ENCODE measurements around the gene SDF4. TPM values are rescaled to one million over a fixed set of nuclear protein-coding genes. Genes with fewer than 3 reads are reported as not detected.
A peak's percentile ranks its signal among the peaks of the same experiment; 100 is the strongest.

Gene SDF4
- total and polyA plus RNA-seq, 2 experiments from 2014 or later, result 214 to 261 TPM

DNA sequence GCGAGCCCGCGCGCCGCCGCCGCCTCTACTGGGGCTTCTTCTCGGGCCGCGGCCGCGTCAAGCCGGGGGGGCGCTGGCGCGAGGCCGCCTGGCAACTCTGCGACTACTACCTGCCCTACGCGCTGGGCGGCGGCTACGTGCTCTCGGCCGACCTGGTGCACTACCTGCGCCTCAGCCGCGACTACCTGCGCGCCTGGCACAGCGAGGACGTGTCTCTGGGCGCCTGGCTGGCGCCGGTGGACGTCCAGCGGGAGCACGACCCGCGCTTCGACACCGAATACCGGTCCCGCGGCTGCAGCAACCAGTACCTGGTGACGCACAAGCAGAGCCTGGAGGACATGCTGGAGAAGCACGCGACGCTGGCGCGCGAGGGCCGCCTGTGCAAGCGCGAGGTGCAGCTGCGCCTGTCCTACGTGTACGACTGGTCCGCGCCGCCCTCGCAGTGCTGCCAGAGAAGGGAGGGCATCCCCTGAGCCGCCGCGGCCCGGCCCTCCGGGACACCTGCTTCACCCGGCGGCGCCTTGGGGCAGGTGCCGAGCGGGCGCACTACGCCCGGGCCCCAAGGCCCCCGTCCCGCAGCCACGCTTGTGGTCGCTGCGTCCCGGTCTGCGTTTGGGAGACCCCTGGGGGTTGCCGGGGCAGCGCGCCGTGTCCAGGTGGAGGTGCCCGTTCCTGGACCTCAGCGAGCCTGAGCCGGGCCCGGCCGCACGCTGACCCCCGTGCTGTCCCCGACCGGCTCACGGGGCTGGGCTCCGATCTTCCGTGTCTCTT, 1.2 kb upstream of the SDF4 start:
- Histone ChIP-seq H3F3A (ENCODE audit: insufficient read depth) (peaks cover 12% of the 10 kb centered on the region), H3K9me2 (ENCODE audit: insufficient read depth) (no peaks in the 10 kb centered on the region), H3K4me2 (ENCODE audit: unreplicated experiment) (no peak overlapping the region), H3K9me3 (ENCODE audit: low read depth) (no peaks in the 10 kb centered on the region), H3K79me2 (ENCODE audit: insufficient read depth) (peaks cover 57% of the 10 kb centered on the region), H3K36me3 (ENCODE audit: low read depth) (no peaks in the 10 kb centered on the region; the same call in 1 of the 2 replicates), H4K20me1 (ENCODE audit: insufficient read depth) (no peaks in the 10 kb centered on the region), H3K4me1 (ENCODE audit: insufficient read depth) (peaks cover 13% of the 10 kb centered on the region), H3K27me3 (replicated peaks; ENCODE audit: insufficient read depth) (no peaks in the 10 kb centered on the region), H3K27ac (no peak overlapping the region), H2AFZ (peak overlapping the region; percentile 60; the same call in 1 of the 2 replicates), H3K4me3 (peak overlapping the region; percentile 59), H3K9ac (peak overlapping the region; percentile 43; the same call in 1 of the 2 replicates)
- WGBS, 2 experiments (ENCODE audit: low coverage in 1 of 2, low lambda C conversion rate in 2 of 2, missing lambda C conversion rate in 2 of 2), result 82 to 86% methylated on average over 79 to 92 of the region's 98 CpGs
- no peak for DNase-seq
- no peak for TF ChIP-seq EZH2phosphoT487 (IDR thresholded peaks at IDR 0.05; ENCODE audit: insufficient read depth, low read depth)
- no peak for TF ChIP-seq EZH2 (IDR thresholded peaks at IDR 0.05; ENCODE audit: insufficient read depth, poor library complexity, severe bottlenecking)
- in situ Hi-C loops (cut with MboI), result no loop called here

DNA sequence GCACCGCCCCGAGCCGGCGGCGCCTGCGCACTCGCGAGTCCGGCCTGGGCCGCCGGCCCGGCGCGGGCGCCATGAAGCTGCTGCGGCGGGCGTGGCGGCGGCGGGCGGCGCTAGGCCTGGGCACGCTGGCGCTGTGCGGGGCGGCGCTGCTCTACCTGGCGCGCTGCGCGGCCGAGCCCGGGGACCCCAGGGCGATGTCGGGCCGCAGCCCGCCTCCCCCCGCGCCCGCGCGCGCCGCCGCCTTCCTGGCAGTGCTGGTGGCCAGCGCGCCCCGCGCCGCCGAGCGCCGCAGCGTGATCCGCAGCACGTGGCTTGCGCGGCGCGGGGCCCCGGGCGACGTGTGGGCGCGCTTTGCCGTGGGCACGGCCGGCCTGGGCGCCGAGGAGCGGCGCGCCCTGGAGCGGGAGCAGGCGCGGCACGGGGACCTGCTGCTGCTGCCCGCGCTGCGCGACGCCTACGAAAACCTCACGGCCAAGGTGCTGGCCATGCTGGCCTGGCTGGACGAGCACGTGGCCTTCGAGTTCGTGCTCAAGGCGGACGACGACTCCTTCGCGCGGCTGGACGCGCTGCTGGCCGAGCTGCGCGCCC, 501 bp upstream of the SDF4 start, which contains the start of gene B3GALT6:
TSS of gene B3GALT6 (plus strand) at position 30 of the 588 bp plus-strand sequence. CDS start at position 72, 42 bp downstream.
- Histone ChIP-seq H4K20me1 (ENCODE audit: insufficient read depth) (no peaks in the 10 kb centered on the region), H3K9me3 (ENCODE audit: low read depth) (no peaks in the 10 kb centered on the region), H3F3A (ENCODE audit: insufficient read depth) (peaks cover 12% of the 10 kb centered on the region), H3K27ac (peak within 1 kb of the TSS; percentile 80), H2AFZ (peak within 1 kb of the TSS; percentile 72), H3K9me2 (ENCODE audit: insufficient read depth) (no peaks in the 10 kb centered on the region), H3K36me3 (ENCODE audit: low read depth) (no peaks in the 10 kb centered on the region; the same call in 1 of the 2 replicates), H3K4me3 (peak within 1 kb of the TSS; percentile 96), H3K27me3 (replicated peaks; ENCODE audit: insufficient read depth) (no peaks in the 10 kb centered on the region), H3K4me1 (ENCODE audit: insufficient read depth) (peaks cover 13% of the 10 kb centered on the region), H3K4me2 (ENCODE audit: unreplicated experiment) (peak within 1 kb of the TSS; percentile 93), H3K79me2 (ENCODE audit: insufficient read depth) (peaks cover 64% of the 10 kb centered on the region), H3K9ac (peak within 1 kb of the TSS; percentile 92)
- no peak for DNase-seq
- TF ChIP-seq EZH2phosphoT487 (IDR thresholded peaks at IDR 0.05; ENCODE audit: insufficient read depth, low read depth), result no peak
- no peak for TF ChIP-seq EZH2 (IDR thresholded peaks at IDR 0.05; ENCODE audit: insufficient read depth, poor library complexity, severe bottlenecking)
- WGBS, 2 experiments (ENCODE audit: low coverage in 1 of 2, low lambda C conversion rate in 2 of 2, missing lambda C conversion rate in 2 of 2), result 8 to 18% methylated on average over 18 to 46 of the region's 100 CpGs
- in situ Hi-C loops (cut with MboI), result no loop called here

DNA sequence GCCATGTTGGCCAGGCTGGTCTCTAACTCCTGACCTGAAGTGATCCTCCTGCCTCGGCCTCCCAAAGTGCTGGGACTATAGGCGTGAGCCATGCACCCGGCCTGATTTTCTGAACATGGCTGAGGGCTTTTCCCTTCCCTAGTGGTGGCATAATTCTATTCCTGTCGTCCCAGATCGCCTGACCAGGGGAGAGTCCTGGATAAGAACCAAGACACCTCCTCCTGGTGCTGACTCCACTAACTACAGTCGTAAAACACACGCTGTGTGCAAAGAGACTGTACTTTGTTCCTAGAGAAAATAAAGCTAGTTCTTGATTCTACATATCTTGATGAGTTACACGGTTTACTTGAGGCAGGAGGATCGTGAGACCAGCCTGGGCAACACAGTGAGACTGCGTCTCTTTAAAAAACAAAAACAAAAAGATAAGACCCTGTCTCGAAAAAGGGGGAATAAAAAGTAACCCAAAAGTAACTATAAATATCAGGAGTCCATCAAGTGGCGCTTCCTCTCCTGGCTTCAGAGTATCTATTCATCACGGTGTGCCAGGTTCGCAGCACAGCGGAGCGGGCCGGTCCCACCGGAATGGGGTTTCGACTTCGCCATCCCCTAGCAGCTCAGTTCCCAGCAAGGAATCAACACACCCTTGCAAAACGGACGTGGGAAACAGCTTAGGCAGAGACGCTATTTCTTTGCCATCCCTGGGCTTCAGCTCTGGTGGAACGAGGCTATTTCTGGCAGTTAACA, 973 bp downstream of the SDF4 start:
- WGBS, 2 experiments (ENCODE audit: low coverage in 1 of 2, low lambda C conversion rate in 2 of 2, missing lambda C conversion rate in 2 of 2), result 8 to 9% methylated on average over 24 of the region's 24 CpGs
- H4K20me1 ChIP-seq (ENCODE audit: insufficient read depth), result no peaks in the 10 kb centered on the region

DNA sequence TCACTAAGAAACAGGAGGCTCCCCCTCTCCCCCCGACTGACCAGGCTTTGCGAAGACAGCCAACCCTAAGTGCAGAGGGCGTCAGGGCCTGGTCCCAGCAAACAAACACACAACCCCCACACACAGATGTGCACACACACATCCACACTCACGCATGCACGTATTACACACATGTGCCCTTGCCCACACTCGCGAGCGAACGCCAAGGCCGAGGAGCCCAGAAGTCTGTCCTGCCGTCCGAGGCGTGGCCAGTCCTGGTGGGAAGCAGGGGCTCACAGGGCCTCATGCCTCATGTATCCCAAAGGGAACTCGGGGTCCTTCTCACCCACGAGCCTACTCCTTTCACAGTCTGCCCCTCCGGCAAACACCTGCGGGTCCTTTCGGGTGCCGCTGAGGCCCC, 2.0 kb downstream of the SDF4 start:
- Histone ChIP-seq H2AFZ (no peak overlapping the region), H3K27me3 (replicated peaks; ENCODE audit: insufficient read depth) (no peaks in the 10 kb centered on the region), H4K20me1 (ENCODE audit: insufficient read depth) (no peaks in the 10 kb centered on the region), H3K9me2 (ENCODE audit: insufficient read depth) (no peaks in the 10 kb centered on the region), H3K36me3 (ENCODE audit: low read depth) (no peaks in the 10 kb centered on the region; the same call in 1 of the 2 replicates), H3K9ac (no peak overlapping the region), H3K4me3 (peak overlapping the region; percentile 96), H3F3A (ENCODE audit: insufficient read depth) (peaks cover 12% of the 10 kb centered on the region), H3K79me2 (ENCODE audit: insufficient read depth) (peaks cover 89% of the 10 kb centered on the region), H3K4me2 (ENCODE audit: unreplicated experiment) (peak overlapping the region; percentile 93), H3K27ac (no peak overlapping the region), H3K4me1 (ENCODE audit: insufficient read depth) (peaks cover 13% of the 10 kb centered on the region), H3K9me3 (ENCODE audit: low read depth) (no peaks in the 10 kb centered on the region)
- in situ Hi-C loops (cut with MboI), result no loop called here
- TF ChIP-seq EZH2phosphoT487 (IDR thresholded peaks at IDR 0.05; ENCODE audit: insufficient read depth, low read depth) (no peak), EZH2 (IDR thresholded peaks at IDR 0.05; ENCODE audit: insufficient read depth, poor library complexity, severe bottlenecking) (no peak)
- WGBS, 2 experiments (ENCODE audit: low coverage in 1 of 2, low lambda C conversion rate in 2 of 2, missing lambda C conversion rate in 2 of 2), result 84 to 85% methylated on average over 19 of the region's 19 CpGs
- DNase-seq, result no peak

More for the DNA sequence above, 973 bp downstream of the SDF4 start:
- peak; percentile 90 for DNase-seq
- H3K36me3 ChIP-seq (ENCODE audit: low read depth), result no peaks in the 10 kb centered on the region; the same call in 1 of the 2 replicates
- peaks cover 12% of the 10 kb centered on the region for H3F3A ChIP-seq (ENCODE audit: insufficient read depth)
- in situ Hi-C loops (cut with MboI), result no loop called here
- H3K4me1 ChIP-seq (ENCODE audit: insufficient read depth), result peaks cover 13% of the 10 kb centered on the region
- H3K9me2 ChIP-seq (ENCODE audit: insufficient read depth), result no peaks in the 10 kb centered on the region
- H3K27me3 ChIP-seq (replicated peaks; ENCODE audit: insufficient read depth), result no peaks in the 10 kb centered on the region
- H3K9me3 ChIP-seq (ENCODE audit: low read depth), result no peaks in the 10 kb centered on the region
- H2AFZ ChIP-seq, result peak overlapping the region; percentile 72
- peak overlapping the region; percentile 80 for H3K27ac ChIP-seq
- H3K4me3 ChIP-seq, result peak overlapping the region; percentile 96
- peaks cover 78% of the 10 kb centered on the region for H3K79me2 ChIP-seq (ENCODE audit: insufficient read depth)
- TF ChIP-seq EZH2phosphoT487 (IDR thresholded peaks at IDR 0.05; ENCODE audit: insufficient read depth, low read depth), result no peak
- TF ChIP-seq EZH2 (IDR thresholded peaks at IDR 0.05; ENCODE audit: insufficient read depth, poor library complexity, severe bottlenecking), result no peak
- peak overlapping the region; percentile 93 for H3K4me2 ChIP-seq (ENCODE audit: unreplicated experiment)
- peak overlapping the region; percentile 92 for H3K9ac ChIP-seq

Measured in GM23248 (cell line).